HG03066 (cell line): ENCODE data around the gene PDGFB.
"Not testable (repeated sequence)": the region's sequence is repeated elsewhere in the genome, so short reads cannot be mapped to it uniquely, and the experiment has no call there.

Experiments used
- ATAC-seq: cut with Tn5 transposase; IDR thresholded peaks from one replicate; pipeline ENCODE4 v1.9.1; 2021; ENCODE audit warnings: low read depth; ENCODE audit not compliant: unreplicated experiment

The PDGFB gene

GRCh38 chr22:39230261-39231196, 14.3 kb downstream of the PDGFB start:
- no peak for ATAC-seq

GRCh38 chr22:39229688-39230260, 15.0 kb downstream of the PDGFB start:
- ATAC-seq, result no peak

- ATAC-seq, result no peak
Observed at GRCh38 chr22:39229075-39229474, 15.7 kb downstream of the PDGFB start.

- no peak for ATAC-seq
Observed at GRCh38 chr22:39227542-39228272, 17.1 kb downstream of the PDGFB start.

DNA sequence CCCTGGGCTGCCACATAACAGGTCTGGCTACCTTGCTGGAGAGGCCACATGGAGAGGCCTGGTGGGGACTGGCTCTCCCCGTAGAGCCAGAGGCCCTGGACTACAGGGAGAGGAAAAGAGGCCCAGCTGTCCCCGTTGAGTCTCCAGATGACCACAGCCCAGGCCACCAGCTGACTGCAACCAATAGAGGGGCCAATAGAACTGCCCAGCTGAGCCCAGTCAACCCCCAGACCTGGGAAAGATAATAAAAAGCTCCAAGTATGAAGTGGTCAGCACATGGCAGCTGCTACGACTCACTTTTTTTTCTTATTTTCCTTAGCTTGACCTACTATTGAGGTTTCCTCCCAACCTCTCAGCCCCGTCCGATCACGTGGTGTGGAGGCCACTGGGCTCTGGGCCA, 18.4 kb downstream of the PDGFB start:
- ATAC-seq, result no peak

GRCh38 chr22:39225591-39225990, 19.2 kb downstream of the PDGFB start:
- ATAC-seq, result no peak

- ATAC-seq, result no peak
Observed at GRCh38 chr22:39224550-39224949, 20.2 kb downstream of the PDGFB start.

DNA sequence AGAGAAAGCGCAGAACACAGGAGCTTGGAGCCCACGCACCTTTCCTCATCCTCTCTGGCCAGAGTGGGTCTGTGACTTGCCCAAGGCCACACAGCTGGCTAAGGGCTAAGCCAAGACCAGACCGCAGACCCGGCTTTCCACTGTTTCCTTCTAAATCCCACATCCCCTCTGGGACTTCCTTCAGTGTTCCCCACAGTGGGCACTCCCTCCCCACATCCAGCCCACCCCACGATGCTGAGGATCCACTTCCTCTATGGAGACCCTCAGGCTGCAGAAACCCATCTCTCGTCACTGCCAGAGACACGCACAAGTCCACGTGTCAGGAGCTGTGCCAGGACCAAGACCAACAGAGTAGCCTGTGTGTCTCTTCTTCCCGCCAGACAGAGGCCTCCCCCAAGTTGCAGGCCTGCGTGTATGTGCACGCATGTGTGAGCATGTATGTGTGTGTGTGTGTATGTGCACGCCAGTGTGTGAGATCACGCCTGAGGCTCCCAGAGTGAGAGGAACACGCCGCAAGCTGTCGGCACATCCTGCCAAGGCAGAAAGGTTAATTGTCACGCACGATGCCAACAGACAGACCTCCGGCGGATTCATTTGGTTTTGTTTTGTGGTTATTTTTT, 21.6 kb downstream of the PDGFB start:
- ATAC-seq, result no peak

GRCh38 chr22:39221999-39222686, 22.6 kb downstream of the PDGFB start:
- no peak for ATAC-seq

- ATAC-seq, result no peak
Observed at GRCh38 chr22:39220890-39221850, 23.6 kb downstream of the PDGFB start.

DNA sequence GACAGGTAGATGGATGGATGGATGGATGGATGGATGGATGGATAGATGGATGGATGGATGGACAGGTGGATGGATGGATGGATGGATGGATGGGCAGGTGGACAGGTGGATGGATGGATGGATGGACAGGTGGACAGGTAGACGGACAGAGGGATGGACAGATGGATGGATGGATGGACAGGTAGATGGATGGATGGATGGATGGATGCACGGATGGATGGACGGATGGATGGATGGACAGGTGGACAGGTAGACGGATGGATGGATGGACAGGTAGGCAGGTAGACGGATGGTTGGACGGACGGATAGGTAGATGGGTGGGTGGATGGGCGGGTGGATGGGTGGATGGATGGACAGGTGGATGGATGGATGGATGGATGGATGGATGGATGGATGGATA, 24.3 kb downstream of the PDGFB start:
- no peak for ATAC-seq

DNA sequence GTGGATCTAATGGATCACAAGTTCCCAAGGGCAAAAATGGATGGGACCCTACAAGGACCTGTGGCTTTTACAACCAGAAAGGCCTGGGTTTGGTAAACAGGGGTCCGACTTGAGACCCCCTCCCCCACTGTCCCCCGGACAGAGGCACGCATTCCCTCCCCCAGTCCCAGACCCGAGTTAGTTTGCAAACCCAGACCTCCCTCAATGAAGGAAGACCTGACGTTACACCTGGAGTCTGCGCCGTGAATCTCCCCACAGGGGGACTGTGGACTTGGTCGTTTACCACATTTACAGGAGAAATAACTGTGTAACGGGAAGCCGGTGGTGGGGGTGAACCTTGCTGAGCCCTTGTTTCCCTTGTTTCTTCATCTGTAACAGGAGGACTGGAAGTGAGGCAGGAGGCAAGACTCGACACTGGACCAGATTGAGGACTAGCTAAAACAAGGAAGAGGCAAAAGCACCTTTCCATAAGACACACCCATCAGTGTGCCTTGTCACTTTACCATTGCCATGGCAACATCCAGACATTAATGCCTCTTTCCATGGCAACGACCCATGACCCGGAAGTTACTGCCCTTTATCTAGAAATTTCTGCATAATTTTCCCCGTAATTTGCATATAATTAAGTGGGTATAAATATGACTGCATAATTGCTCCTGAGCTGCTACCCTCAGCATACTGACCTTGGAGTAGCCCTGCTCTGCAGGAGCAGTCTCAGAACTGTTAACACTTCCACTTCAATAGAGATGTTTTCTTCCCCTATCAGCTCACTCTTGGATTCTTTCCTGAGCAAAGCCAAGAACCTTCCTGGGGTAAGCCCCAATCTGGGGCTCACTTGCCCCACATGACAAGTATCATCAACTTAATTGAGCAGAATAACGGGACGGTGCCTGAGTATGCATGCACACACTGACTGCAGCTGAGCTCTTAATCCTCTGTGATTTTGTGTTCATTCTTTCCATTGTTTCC, 25.4 kb downstream of the PDGFB start:
- ATAC-seq, result no peak

DNA sequence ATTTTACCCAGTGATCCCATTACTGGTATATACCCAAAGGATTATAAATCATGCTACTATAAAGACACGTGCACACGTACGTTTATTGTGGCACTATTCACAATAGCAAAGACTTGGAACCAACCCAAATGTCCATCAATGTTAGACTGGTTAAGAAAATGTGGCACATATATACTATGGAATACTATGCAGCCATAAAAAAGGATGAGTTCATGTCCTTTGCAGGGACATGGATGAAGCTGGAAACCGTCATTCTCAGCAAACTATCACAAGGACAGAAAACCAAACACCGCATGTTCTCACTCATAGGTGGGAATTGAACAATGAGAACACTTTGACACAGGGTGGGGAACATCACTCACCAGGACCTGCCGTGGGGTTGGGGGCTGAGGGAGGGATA, 26.4 kb downstream of the PDGFB start:
- not testable (repeated sequence) for ATAC-seq

DNA sequence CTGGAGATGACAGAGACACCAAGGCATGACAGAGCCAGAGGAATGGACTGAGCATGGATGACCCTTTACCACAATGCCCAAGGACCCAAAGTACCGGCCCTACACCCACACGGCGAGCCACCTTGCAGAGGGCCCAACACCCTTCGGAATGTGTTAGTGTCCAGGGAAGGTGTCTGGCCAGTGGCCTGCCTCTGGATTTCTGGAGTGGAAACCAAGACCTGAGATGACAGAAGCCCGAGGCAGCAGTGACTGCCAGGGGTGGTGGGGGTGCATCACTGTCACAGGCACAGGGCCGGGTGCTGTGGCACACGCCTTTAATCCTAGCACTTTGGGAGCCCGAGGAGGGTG, 28.7 kb downstream of the PDGFB start:
- no peak for ATAC-seq

- no peak for ATAC-seq
Observed at GRCh38 chr22:39215426-39216142, 29.2 kb downstream of the PDGFB start.

DNA sequence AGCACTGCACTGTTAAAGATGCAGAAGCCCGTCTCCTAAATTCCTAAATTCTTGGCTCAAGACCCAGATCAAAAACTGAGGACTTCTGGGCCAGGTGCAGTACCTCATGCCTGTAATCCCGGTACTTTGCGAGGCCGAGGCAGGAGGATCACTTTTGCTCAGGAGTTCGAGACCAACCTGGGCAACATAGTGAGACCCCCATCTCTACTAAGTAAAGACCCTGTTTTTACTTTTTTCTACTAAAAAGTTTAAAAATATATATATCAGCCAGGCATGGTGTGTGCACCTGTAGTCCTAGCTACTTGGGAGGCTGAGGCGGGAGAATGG, 29.7 kb downstream of the PDGFB start:
- ATAC-seq, result no peak

DNA sequence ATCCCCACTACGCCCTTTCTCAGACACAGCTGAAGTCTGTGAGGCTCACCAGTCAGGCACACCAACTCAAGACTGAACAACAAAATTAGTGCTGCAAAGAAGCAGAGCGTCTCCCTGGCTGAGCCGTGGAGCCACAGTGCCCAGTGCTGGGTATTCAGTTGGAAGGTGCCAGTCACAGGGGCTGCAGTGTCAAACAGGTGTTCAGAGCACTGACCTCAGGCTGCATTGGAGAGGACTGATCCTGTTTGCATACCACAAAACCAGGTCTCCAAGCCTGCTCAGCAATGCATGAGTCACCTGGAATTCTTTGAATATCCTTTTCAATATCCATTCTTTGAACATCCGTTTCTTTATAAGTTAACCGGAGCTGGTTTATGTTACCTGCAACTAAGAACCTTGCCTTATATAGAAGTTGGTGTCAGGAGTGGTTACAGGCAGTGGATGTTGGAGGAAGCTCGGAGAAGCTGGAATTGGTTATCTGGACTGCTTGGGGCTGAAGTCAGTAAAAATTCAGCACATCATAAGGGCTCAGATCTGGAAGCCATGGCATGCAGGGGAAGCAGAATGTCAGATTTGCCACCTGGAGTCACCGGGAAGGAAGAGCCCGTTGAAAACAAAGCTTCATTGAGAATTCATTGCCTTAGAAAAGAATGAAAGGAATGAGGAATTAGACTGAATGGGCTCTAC, 30.3 kb downstream of the PDGFB start:
- ATAC-seq, result no peak
